GM21786 (cell line): ENCODE data around the gene TRPV2.
"Not testable (repeated sequence)": the region's sequence is repeated elsewhere in the genome, so short reads cannot be mapped to it uniquely, and the experiment has no call there.

Experiments used
- ATAC-seq: cut with Tn5 transposase; IDR thresholded peaks from one replicate; pipeline ENCODE4 v1.9.1; 2021; ENCODE audit not compliant: unreplicated experiment

Gene TRPV2

GRCh38 chr17:16435925-16436886 lies 20.8 kb downstream of the TRPV2 start:
- no peak for ATAC-seq

- ATAC-seq, result no peak
These were observed 21.7 kb downstream of the TRPV2 start for GRCh38 chr17:16437083-16437482.

- ATAC-seq, result no peak
These were observed 22.8 kb downstream of the TRPV2 start for GRCh38 chr17:16438173-16438556.

GRCh38 chr17:16438557-16439302 lies 23.4 kb downstream of the TRPV2 start:
- peak; percentile 76 for ATAC-seq

- no peak for ATAC-seq
These were observed 24.0 kb downstream of the TRPV2 start for GRCh38 chr17:16439303-16439791.

GRCh38 chr17:16439811-16440351 lies 24.5 kb downstream of the TRPV2 start:
- no peak for ATAC-seq

GRCh38 chr17:16440354-16440753 lies 25.0 kb downstream of the TRPV2 start:
- ATAC-seq, result not testable (repeated sequence)

GRCh38 chr17:16440901-16441629 lies 25.7 kb downstream of the TRPV2 start:
- no peak for ATAC-seq

- ATAC-seq, result no peak
These were observed 26.8 kb downstream of the TRPV2 start for GRCh38 chr17:16442141-16442540.

GRCh38 chr17:16442594-16443510 lies 27.5 kb downstream of the TRPV2 start:
- no peak for ATAC-seq

GRCh38 chr17:16443511-16444257 lies 28.3 kb downstream of the TRPV2 start:
- no peak for ATAC-seq

GRCh38 chr17:16444258-16444886 lies 29.0 kb downstream of the TRPV2 start:
- ATAC-seq, result no peak

- no peak for ATAC-seq
These were observed 31.1 kb downstream of the TRPV2 start for GRCh38 chr17:16446338-16446983.

GRCh38 chr17:16447676-16448075 lies 32.3 kb downstream of the TRPV2 start:
- ATAC-seq, result no peak

- no peak for ATAC-seq
These were observed 33.1 kb downstream of the TRPV2 start for GRCh38 chr17:16448490-16448889.

GRCh38 chr17:16449121-16449570 lies 33.8 kb downstream of the TRPV2 start:
- no peak for ATAC-seq

GRCh38 chr17:16450028-16450427 lies 34.7 kb downstream of the TRPV2 start:
- no peak for ATAC-seq

GRCh38 chr17:16452268-16452667 lies 36.9 kb downstream of the TRPV2 start:
- ATAC-seq, result not testable (repeated sequence)
